Activated CD4-positive, alpha-beta T cell treated with anti-CD3 and anti-CD28 coated beads, Interleukin-2, amount 50 U/mL, for 1 hour (primary cell): ENCODE data around the gene RNASE3.
"Not testable (repeated sequence)": the region's sequence is repeated elsewhere in the genome, so short reads cannot be mapped to it uniquely, and the experiment has no call there.

Experiments used
- DNase-seq: peaks from one replicate; pipeline ENCODE4 v3.0.0-alpha.2; 2020

Gene RNASE3

GRCh38 chr14:20891126-20891825 is at the start of gene RNASE3:
Gene RNASE3 (plus strand): TSS chr14:20891385. CDS start chr14:20891687, 302 bp downstream.
- DNase-seq, result not testable (repeated sequence)

DNA sequence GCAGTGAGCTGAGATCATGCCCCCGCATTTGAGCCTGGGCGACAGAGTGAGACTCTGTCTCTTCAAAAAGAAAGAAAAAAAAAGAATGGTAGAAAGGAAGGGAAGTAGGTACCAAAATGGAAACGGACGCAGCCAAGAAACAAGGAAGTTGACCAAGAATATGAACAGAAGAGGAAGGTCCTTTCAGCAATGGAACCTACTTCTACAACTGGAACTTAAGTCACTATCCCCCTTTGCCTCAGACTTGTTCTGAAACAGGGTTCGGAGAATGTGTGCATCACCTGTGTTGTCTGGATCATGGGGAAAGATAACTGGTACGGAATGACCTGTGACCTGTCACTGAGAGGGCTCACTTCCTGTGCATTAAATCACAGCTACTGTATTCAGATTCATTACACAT is 44.6 kb upstream of the RNASE3 start:
- DNase-seq, result no peak

GRCh38 chr14:20848316-20848954 is 42.8 kb upstream of the RNASE3 start:
- no peak for DNase-seq

DNA sequence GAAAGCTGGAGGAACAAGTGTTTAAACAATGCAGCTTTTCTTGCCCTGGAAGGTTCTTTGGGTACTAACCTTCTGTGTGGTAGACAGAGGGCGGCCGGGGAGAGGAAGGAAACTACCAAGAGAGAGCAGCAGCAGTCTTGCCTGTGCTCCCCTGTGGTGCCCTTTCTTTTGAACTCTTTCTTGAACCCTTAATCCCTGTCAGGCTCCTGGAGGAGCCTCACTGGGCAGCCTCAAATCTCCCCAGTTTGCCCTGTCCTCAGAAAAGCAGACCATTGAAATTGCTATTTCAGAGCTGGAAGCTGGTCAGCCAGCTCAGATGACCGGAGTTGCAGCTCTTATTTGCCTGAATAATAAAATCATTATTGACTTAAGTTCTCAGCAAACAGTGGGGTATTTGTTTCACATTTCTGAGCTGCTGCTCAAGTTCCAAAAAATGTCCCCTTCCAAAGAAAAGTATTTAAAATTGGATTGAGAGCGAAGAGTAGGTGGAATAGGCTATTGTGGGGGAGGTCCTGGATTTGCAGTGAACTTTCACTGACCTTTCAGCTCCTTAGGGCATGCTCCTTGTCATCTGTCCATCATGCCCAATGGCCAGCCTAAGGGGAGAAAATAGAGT is 42.1 kb upstream of the RNASE3 start:
- DNase-seq, result no peak

DNA sequence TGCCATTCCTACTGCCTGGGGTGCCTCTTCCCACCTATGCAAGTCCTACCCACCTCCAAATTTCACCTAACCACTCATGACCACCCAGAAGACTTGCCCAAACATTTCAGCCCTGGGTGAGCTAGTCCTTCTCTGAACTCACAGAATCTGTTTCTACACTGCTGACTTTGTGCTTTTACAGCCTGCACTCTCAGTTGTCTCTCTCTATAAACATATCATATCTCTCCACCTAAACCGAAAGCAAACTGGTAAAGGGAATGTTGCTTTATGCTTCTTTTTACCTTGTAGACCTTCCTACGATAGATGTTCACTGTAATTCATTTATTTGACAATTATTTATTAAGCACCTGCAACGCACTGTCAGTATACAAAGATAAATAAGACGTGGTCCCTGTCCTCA is 38.1 kb upstream of the RNASE3 start:
- DNase-seq, result no peak

DNA sequence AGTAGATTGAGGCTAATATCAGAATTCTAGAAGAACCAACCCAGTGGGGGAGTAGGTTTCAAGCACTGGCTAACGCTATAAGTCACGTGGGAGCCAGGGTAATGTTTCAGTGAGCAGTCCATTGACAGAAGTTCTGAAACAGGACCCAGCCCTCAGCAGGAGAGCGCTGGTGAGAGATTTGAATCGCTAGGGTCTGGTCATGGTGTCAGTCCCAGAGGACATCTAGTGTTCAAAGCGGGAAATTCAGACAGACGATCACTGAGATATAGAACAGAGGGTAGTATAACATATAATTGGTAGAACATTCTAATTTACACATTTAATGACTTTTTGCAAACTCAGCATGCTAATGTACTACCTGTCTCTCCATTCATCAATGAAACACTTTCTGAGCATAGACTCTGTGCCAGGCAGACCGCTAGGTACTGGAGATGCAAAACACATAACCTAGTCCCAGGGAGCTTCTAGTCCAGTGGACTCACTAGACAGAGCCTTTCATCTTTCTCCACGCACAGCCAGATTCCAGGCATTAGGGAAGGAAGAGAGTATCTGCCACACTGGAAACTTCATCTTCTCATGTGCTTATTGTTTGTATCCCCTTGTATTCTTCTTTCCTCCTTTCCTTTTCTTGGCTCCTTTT is 35.4 kb upstream of the RNASE3 start:
- DNase-seq, result peak; percentile 16

- no peak for DNase-seq
These were observed 34.0 kb upstream of the RNASE3 start for GRCh38 chr14:20857207-20857606.

GRCh38 chr14:20857630-20858261 is 33.4 kb upstream of the RNASE3 start:
- DNase-seq, result peak; percentile 68

DNA sequence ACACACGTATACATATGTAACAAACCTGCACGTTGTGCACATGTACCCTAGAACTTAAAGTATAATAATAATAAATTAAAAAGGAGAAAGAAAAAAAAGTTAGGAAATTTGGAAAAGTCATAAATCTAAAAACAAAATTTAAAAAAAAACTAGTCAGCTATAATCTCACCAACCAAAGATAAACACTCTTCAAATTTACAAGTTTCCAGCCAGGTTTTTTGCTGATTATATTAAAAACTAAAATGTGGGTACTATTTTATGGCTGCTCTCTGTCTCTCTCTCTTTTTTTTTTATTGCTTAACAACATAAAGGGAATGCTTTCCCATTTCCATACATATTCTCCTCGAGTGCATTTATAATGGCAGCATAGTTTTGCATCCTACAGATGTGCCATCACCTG is 25.0 kb upstream of the RNASE3 start:
- DNase-seq, result no peak

- DNase-seq, result no peak
These were observed 24.2 kb upstream of the RNASE3 start for GRCh38 chr14:20866963-20867362.

GRCh38 chr14:20873370-20874177 is 17.6 kb upstream of the RNASE3 start:
- peak; percentile 69 for DNase-seq

DNA sequence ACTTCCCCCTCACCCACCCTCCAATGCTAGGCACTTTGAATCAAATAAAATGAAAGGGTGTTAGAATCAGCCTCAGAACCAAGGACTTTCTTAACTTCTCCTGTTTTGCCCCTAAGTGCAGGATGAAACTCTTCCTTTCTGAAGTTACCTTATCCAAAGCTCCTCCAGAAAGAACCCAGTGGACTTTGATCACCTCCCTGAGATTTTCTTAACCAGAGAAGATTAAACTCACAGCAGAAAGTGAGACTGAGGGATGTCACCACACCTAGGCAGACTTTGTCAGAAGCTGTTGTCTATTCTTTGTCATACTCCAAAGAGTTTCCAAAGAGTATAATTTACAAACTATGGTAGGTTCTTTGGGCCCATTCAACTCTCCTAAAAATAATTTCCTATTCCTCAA is 14.2 kb upstream of the RNASE3 start:
- no peak for DNase-seq

DNA sequence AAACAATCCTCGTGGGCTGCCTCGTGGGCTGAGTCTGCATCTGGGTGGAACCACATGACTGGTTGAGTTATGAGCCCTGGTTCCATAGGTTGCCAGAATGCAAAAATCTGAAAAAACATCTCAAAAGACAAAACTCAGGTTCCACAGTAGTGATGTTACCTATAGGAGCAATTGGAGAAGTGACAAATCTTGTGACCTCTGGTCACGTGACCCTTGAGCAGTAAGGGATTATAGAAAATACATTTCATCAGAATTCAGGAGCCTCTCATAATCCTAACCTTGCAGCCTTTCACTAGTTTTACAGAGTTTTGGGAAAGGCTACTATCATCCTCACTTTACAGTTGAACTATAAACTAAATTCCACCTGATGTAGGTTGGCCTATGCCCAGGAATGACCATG is 12.5 kb upstream of the RNASE3 start:
- no peak for DNase-seq

- DNase-seq, result not testable (repeated sequence)
These were observed 10.0 kb upstream of the RNASE3 start for GRCh38 chr14:20881229-20881628.

DNA sequence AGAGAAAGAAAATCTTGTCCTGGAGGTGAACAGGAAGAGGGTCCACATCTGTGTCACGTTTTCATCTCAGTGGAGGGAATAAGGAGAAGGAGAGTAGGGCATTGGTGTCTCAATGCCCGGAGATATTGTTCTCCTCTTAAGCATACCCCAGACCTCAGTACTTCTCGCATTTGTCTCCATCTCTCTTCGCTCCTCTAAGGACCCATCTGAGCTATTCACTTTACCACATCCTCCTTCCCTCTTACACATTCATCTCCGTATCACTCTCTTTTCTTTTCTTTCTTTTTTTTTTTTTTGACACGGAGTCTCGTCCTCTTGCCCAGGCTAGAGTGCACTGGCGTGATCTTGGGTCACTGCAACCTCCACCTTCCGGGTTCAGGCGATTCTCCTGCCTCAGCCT is 8.4 kb upstream of the RNASE3 start:
- not testable (repeated sequence) for DNase-seq

DNA sequence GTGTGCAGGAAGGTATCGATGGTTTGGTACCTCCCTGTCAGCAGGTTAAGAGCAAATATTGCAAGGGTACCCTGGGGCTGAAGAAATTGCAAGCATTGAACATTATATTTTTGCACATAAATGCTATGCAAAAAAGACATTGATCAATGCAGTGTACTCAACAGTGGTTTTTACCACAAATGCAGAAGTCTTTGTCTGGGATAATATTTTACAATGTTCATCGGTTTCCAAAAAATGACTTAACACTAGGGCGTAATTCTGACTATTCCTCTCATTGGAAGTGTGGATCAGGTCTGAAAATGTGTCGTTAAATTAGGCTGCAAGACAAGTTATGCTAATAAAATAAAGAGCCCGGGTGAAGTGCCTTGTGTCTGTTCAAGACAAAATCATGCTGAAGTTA is 2.8 kb upstream of the RNASE3 start:
- DNase-seq, result not testable (repeated sequence)

GRCh38 chr14:20895322-20895721 is 4.1 kb downstream of the RNASE3 start:
- not testable (repeated sequence) for DNase-seq

GRCh38 chr14:20904393-20905029 is 13.3 kb downstream of the RNASE3 start:
- DNase-seq, result no peak

DNA sequence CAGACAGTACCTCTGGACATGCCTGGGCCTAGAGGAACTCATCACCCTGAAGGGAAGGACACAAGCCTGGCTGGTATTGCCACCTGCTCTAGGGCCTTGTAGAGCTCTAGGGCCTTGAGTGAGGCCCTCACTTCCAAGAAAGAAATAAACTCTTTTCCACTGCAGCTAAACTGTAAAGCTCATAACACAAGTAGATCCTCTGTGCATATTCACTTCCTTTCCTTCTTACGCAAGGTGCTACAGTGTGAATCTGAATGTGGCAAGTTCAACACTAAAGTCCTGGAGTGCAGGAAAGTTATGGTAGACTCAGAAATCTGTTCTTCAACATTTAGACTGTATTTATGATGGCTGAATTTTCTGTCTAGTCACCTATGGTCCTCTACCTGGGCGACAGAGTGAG is 14.5 kb downstream of the RNASE3 start:
- no peak for DNase-seq

DNA sequence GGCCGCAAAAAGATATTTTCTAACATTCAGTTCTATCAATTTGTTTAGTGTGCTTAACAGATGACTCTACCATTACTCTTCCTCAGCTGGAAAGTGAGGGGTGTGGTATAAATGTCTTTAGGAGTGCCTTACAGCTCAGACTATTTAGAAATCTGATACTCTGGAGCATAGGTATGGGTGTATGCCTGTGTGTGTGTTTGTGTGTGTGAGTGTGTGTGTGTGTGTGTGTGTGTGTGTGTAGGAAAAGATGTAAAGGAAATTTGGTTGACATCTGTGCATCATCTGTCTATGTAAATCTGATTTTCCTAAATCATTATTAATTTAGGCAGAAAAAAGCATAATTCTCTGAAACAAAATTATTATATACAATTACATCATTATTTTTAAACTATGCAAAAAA is 16.0 kb downstream of the RNASE3 start:
- DNase-seq, result no peak

DNA sequence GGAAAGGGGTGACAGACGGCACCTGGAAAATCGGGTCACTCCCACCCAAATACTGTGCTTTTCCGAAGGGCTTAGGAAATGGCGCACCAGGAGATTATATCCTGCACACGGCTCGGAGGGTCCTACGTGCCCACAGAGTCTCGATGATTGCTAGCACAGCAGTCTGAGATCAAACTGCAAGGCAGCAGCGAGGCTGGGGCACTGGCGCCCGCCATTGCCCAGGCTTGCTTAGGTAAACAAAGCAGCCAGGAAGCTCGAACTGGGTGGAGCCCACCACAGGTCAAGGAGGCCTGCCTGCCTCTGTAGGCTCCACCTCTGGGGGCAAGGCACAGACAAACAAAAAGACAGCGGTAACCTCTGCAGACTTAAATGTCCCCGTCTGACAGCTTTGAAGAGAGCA is 19.6 kb downstream of the RNASE3 start:
- DNase-seq, result not testable (repeated sequence)
